Measurements from ENCODE around the gene DHPS.
"Not testable (repeated sequence)": the region's sequence is repeated elsewhere in the genome, so short reads cannot be mapped to it uniquely, and the experiment has no call there.

The DHPS gene

DNA sequence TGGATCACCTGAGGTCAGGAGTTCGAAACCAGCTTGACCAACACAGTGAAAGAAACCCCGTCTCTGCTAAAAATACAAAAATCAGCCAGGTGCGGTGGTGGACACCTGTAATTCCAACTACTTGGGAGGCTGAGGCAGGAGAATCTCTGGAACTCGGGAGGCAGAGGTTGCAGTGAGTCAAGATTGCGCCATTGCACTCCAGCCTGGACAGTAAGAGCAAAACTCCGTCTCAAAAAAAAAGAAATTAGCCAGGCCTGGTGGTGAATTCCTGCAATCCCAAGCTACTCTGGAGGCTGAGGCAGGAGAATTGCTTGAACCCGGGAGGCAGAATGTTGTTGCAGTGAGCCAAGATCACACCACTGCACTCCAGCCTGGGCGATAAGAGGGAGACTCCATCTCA is 27.0 kb upstream of the DHPS start:
- in situ Hi-C loops (cut with MboI; ENCODE audit: low pct_unique_long_range_greater_than_20kb, low sequenced_read_pairs), result no loop called here

DNA sequence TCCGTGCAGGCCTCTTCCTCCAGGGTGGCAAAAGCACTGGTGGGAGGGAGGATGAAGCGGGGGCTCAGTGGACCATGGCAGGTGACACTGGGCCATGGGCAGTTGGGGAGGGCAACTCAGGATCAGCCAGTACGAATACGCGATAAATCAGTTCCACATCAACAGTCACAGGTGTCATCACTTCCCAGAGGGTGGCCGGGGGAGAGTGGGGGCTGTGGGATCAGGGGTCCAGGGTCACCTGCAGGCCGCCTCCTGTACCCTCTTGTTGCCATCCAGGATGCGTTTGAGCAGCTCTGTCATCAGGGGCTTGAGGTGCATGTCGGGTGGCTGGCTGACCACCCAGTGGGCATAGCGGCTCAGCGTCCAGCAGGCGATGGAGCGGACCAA is 24.6 kb upstream of the DHPS start:
- no peak for DNase-seq
- in situ Hi-C loops (cut with MboI; ENCODE audit: low pct_unique_long_range_greater_than_20kb, low sequenced_read_pairs), result no loop called here

More for the DNA sequence above, 27.0 kb upstream of the DHPS start:
- no peak for DNase-seq

DNA sequence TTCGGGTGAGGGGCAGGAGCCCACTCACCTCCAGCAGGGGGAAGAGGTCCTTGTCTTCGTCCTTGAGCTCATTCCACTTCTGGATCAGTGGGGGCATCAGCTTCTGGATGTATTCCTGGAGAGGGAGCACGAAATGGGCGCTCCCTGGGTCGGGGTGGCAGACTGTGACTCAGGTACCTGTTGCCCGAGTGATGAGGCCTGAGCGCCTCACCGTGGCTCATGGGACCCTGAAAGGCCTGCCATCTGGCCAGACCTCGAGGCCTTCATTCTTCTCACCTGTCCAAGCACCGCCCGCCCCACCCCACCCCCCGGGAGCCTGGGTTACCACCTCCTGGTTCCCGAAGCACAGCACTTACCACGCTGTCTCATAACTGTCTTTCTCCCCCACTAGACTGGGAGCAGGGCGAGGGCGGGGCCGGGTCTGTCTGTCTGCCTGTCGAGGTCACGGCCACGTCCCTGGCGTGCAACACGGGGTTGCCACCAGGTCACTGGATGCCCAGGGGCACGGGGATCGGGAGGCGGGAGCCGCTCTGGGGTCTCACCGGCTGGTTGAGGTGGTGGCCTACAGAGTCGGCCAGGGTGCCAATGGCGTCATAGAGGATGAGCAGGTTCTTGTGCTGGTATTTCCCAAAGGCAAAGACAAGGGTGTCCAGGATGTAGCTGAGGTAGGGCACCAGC is 24.1 kb upstream of the DHPS start:
- DNase-seq, result no peak
- in situ Hi-C loops (cut with MboI; ENCODE audit: low pct_unique_long_range_greater_than_20kb, low sequenced_read_pairs), result no loop called here

- no peak for DNase-seq
- in situ Hi-C loops (cut with MboI; ENCODE audit: low pct_unique_long_range_greater_than_20kb, low sequenced_read_pairs), result no loop called here
Measured at GRCh38 chr19:12705169-12705568, 23.5 kb upstream of the DHPS start.

DNA sequence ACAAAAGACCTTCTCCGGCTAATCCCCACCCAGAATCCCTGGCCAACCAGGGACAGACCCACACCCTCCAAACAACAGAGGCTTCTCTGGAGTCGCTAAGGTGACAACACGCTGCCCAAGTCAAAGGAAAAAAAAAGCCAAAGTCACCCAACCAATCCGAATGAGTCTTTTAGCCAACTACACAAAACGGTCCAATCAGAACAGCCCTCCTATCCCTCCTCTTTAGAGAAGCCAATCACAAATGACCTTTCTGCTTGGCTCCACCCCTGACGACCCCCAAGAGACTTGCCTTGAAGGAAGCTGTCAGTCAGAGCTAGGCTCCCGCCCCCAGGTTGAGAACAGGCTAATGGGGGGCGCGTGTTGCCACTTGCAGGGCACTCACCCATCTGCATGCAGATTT is 21.4 kb upstream of the DHPS start:
- DNase-seq, result peak; percentile 67
- in situ Hi-C loops (cut with MboI; ENCODE audit: low pct_unique_long_range_greater_than_20kb, low sequenced_read_pairs), result no loop called here

DNA sequence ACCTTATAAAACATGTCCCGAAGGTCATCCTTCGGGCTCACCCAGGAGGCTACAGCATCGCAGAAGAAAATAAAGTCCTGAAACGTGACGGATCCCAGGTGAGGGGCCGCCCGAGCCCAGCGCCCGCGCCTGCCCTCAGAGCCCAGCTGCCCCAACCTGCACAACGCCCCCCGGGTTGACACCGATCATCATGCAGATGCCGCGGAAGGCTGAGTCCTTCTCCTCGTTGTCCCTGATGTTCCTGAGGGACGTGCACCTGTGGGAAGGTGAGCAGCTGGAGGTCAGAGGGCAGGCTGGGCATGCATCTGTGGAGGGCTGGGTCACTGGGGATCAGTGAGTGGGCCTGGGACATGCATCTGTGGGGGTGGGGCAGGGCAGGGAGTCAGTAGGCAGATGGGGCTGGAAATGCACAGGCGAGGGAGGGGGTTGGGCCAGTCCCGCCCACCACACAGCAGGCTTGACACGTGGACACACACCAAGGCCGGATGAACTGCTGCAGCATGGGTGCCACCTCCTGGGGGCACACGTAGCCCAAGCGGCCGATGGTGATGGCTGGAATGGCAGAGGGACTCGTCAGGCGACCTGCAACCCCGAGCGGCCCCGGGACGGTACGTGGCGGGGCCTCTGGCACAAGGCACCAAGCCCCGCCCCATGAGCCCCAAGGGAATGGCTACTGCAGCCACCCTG is 20.1 kb upstream of the DHPS start:
- no peak for DNase-seq
- in situ Hi-C loops (cut with MboI; ENCODE audit: low pct_unique_long_range_greater_than_20kb, low sequenced_read_pairs), result no loop called here

DNA sequence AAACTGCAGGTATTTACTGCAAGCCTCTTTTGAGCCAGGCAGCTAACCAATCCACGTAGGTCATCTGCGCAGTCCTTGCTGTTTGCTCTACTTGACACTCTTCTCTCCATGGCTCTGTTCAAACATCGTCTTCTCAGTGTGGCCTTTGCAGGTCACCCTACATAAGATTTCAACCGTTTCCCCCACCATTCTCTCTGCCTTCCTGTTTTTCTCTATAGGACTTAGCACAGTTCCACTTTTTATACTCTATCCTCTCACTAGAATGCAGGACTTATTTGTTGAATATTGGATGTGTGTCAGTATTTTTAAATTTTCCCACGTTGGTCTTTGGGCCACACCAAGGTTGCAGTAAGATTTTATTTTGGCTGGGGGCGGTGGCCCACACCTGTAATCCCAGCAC is 16.5 kb upstream of the DHPS start:
- no peak for DNase-seq
- in situ Hi-C loops (cut with MboI; ENCODE audit: low pct_unique_long_range_greater_than_20kb, low sequenced_read_pairs), result no loop called here

DNA sequence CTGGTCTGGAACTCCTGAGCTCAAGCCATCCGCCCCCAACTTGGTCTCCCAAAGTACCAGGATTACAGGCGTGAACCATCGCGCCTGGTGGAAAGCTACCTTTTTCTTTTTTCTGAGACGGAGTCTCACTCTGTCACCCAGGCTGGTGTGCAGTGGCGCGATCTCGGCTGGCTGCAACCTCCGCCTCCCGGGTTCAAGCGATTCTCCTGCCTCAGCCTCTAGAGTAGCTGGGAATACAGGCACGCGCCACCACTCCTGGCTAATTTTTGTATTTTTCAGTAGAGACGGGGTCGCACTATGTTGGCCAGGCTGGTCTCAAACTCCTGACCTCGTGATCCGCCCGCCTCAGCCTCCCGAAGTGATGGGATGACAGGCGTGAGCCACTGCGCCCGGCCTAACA is 15.7 kb upstream of the DHPS start:
- DNase-seq; in situ Hi-C loops (cut with MboI; ENCODE audit: low pct_unique_long_range_greater_than_20kb, low sequenced_read_pairs): not testable (repeated sequence)

- peak; percentile 97 for DNase-seq
- in situ Hi-C loops (cut with MboI; ENCODE audit: low pct_unique_long_range_greater_than_20kb, low sequenced_read_pairs), result no loop called here
Measured at GRCh38 chr19:12696366-12697335, 15.0 kb upstream of the DHPS start, which contains the start of gene FBXW9. Gene FBXW9 (minus strand): TSS chr19:12696631. CDS start chr19:12696581, 50 bp downstream.

GRCh38 chr19:12695997-12696365 is 14.3 kb upstream of the DHPS start:
- no peak for DNase-seq
- in situ Hi-C loops (cut with MboI; ENCODE audit: low pct_unique_long_range_greater_than_20kb, low sequenced_read_pairs), result no loop called here

DNA sequence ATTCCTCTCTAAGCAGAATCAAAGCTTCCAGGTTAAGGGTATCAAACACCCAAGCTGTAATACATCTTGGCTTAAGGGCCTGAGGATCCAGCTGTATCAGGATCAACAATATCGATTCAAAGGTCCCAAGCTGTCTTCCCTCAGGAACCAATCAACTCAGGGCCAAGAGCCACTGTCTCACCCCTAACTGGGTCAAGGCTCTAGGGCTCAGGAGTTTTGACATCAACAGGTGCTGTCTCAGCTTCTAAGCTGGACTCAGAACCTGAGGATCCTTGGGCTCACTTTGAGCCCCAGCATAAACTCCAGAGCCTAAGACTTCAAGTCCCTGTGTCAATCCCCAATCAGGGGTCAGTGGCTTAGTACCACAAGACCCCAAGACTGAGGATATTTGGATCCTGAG is 13.8 kb upstream of the DHPS start:
- no peak for DNase-seq
- in situ Hi-C loops (cut with MboI; ENCODE audit: low pct_unique_long_range_greater_than_20kb, low sequenced_read_pairs), result no loop called here

DNA sequence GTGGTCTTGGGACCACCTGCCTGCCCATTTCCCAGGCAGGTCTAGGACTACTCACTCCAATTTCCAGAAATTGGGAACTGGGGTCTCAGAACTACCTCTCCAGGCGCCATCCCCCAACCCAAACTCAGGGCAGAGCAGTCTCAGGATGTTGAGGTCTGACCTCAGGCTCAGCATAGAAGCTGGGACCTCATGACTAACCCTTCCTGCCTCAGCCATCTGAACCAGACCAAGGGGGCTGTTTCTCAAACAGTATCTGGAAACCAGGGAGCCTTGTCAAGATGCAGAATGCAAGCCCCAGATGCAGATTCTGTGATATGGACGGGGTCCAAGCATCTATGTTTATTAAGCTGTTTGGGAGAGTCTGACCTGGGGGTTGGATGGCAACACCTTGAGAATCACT is 13.4 kb upstream of the DHPS start:
- in situ Hi-C loops (cut with MboI; ENCODE audit: low pct_unique_long_range_greater_than_20kb, low sequenced_read_pairs), result no loop called here
- DNase-seq, result no peak

GRCh38 chr19:12694641-12695040 is 13.0 kb upstream of the DHPS start:
- DNase-seq, result no peak
- in situ Hi-C loops (cut with MboI; ENCODE audit: low pct_unique_long_range_greater_than_20kb, low sequenced_read_pairs), result no loop called here

DNA sequence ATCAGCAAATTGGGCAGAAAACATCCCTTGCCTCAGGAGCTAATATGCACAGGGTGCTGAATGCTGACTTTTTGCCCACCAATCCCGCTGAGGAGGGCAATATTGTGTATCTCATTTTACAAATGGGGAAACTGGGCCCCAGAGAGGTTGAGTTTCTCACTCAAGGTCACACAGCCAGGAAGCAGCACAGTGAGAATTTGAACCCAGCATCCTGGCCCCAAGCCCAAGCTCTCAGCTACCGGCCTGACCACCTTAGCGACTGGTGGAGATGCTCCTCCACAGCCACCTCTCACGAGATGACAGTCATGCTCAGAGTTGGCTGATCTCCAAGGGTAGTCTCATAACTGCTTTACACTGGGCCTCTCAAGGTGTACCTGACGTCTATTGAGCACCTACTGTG is 11.3 kb upstream of the DHPS start:
- in situ Hi-C loops (cut with MboI; ENCODE audit: low pct_unique_long_range_greater_than_20kb, low sequenced_read_pairs), result no loop called here
- DNase-seq, result no peak

DNA sequence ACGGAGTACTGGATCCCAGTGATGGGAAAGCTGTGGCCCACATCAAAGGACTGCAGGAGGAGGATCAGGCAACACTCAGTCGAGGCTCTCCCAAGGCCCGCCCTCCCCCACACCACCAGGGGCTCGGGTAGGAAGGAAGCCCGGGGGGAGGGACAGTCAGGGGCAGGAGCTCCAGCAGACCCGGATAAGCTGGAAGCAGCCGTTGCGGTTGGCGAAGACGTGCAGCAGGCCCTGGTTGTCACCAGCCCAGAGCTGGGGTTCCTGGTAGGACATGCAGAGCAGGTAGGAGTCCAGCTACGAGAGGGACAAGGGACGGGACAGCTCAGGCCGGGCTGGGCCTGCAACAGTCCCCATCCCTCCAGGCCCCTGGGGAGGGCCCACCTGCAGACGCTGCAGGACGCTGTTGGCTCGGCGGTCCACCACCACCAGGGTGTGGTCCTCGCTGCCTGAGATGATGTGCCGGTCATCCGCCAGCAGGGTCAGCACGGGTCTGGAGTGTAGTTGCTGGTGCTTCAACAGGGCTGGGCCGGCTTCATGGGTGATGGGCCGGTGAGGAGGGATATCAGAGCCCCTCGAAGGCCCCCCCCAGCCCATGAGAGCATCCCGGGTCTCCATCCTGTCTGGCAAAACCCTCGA is 8.0 kb upstream of the DHPS start:
- no peak for DNase-seq
- in situ Hi-C loops (cut with MboI; ENCODE audit: low pct_unique_long_range_greater_than_20kb, low sequenced_read_pairs), result no loop called here

DNA sequence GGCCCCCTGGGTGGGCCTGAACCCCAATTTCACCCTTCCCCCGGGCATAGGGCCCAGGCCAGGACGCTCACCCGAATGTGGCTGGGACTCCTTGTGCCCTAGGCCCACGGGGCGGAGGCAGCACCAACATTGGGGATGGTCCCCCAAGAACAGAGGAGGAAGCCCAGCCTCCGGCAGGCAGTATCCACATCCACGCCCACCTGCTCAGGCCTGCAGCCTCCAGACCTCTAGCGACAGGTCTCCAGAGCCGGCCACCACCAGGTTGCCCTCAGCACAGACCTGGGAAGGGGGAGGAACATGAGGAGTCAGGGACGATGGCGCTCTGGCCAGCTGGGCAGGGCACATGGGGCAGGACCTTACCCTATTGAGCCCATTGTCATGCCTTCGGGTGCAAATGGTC is 7.3 kb upstream of the DHPS start:
- in situ Hi-C loops (cut with MboI; ENCODE audit: low pct_unique_long_range_greater_than_20kb, low sequenced_read_pairs), result no loop called here
- no peak for DNase-seq

DNA sequence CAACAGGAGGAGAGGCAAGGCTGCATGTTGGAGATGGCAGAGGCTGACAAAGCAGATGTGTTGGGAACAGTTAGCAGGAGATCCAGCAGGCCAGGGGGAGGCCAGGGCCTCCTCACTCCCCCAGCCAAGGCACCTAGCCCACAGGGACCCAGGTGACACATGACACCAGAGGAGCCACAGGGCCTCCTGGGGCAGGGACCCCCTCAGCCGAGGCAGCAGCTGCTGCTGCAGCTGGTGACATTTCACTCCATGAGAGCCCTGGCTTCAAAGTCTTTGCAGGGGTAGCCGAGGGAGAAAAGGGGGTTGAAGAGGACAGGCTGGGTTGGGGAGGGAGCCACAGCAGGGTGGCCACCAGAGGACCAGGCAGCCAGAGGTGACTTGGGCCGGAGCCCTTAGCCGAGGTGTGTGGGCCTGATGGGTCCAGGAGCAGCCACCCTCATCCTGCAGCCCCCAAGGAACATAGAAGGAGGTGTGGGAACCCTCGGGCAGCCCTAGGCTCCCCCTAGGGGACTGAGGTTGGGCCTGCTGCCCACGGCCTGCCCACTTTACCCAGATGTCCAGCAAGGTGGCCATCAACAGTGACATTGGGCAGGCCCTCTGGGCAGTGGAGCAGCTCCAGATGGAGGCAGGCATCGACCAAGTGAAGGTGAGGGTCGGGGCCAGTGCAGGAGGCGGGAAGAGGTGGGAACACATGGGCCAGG is 6.0 kb upstream of the DHPS start, which contains the start of gene GNG14:
Gene GNG14 (plus strand): TSS at position 503 of the 701 bp plus-strand sequence. CDS start 51 bp downstream, at position 554.
- in situ Hi-C loops (cut with MboI; ENCODE audit: low pct_unique_long_range_greater_than_20kb, low sequenced_read_pairs), result no loop called here
- no peak for DNase-seq

- in situ Hi-C loops (cut with MboI; ENCODE audit: low pct_unique_long_range_greater_than_20kb, low sequenced_read_pairs), result no loop called here
- no peak for DNase-seq
Measured at GRCh38 chr19:12685831-12686230, 4.2 kb upstream of the DHPS start.

DNA sequence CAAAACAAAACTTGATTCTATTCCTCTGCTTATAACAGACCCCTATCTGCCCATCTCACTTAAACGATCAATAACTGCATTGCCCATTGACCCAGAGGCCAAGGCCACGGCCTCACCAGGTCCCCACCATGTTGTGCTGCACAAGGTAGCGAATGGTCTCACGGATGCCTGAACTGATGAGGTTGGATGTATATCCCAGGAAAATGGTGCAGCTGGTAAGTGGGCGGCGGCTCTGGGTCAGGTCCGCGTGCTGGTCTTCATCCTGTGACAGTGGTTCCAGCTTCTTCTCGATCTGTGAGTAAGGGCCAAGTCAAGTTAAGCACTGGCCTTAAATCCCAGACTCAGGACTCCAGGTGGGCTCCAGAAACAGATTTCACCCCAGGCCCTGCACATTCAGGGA is 1.6 kb downstream of the DHPS start:
- no peak for DNase-seq
- in situ Hi-C loops (cut with MboI; ENCODE audit: low pct_unique_long_range_greater_than_20kb, low sequenced_read_pairs), result no loop called here

Measured in KBM-7 (cell line).